ENCODE data around the gene OSM.

DNA sequence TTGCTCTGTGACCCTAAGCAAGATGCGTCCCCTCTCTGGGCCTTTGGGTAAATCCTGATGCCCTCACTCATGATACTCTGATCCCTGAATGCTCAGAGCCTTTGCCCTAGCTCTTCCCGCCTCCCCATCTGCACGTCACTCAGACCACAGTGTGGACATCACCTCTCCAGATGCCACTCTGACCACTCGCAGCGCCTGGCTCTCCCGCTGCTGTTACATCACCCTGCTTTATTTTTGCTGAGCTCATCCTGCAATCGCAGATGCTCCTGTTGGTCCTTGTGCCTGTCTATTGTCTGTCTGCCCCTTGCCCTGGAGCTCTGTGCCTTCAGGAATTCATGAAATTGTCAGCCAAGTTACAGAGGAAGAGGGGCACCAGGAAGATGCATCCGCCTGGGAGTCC, 5.5 kb downstream of the OSM start:
- TF ChIP-seq, protein P1, sequence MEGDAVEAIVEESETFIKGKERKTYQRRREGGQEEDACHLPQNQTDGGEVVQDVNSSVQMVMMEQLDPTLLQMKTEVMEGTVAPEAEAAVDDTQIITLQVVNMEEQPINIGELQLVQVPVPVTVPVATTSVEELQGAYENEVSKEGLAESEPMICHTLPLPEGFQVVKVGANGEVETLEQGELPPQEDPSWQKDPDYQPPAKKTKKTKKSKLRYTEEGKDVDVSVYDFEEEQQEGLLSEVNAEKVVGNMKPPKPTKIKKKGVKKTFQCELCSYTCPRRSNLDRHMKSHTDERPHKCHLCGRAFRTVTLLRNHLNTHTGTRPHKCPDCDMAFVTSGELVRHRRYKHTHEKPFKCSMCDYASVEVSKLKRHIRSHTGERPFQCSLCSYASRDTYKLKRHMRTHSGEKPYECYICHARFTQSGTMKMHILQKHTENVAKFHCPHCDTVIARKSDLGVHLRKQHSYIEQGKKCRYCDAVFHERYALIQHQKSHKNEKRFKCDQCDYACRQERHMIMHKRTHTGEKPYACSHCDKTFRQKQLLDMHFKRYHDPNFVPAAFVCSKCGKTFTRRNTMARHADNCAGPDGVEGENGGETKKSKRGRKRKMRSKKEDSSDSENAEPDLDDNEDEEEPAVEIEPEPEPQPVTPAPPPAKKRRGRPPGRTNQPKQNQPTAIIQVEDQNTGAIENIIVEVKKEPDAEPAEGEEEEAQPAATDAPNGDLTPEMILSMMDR (IDR thresholded peaks at IDR 0.05), result no peak
- no peak for TF ChIP-seq POLR2A (IDR thresholded peaks at IDR 0.05)
